Loucy (cell line): ENCODE measurements around the gene GTF3A.

ENCODE experiments used
- CTCF ChIP-seq: fragments of 200-600 bp; sonication (generic); conservative IDR thresholded peaks from 2 replicates; pipeline ENCODE4 v1.5.1; 2014; ENCODE audit warnings: mild to moderate bottlenecking, antibody characterized with exemption, low read length
- EZH2phosphoT487 ChIP-seq: fragments of 200-600 bp; IDR thresholded peaks from 2 replicates; pipeline ENCODE4 v1.6.1; 2018; ENCODE audit warnings: antibody characterized with exemption, mild to moderate bottlenecking, moderate library complexity, borderline replicate concordance

- no peak for TF ChIP-seq CTCF
- TF ChIP-seq EZH2phosphoT487: no peak
These were observed at the start of gene GTF3A for GRCh38 chr13:27424246-27425157.
